HCT116 (cell line): Measurements from ENCODE around the gene RAP1A. TPM values are rescaled to one million over a fixed set of nuclear protein-coding genes. Genes with fewer than 3 reads are reported as not detected.

Source experiments
- ATAC-seq: fragments of 200-7000 bp; cut with Tn5 transposase; 2 replicates; pipeline ENCODE4 v1.9.1; 2020; ENCODE audit warnings: mild to moderate bottlenecking, moderate library complexity
- BruUV-seq: library from RNA; stranded (reverse); fragments of 400-500 nt; replicated peaks from 2 replicates; lab custom pipeline; 2021; lab: Mats Ljungman, UMichigan
- CTCF ChIA-PET: fragments of 300-600 bp; sonication (Branson Sonifier 250); formaldehyde crosslinking; loops from one replicate; lab custom pipeline; 2021; ENCODE audit warnings: antibody characterized with exemption; lab: Charles Lee
- POLR2A ChIA-PET: fragments of 300-600, 350-600 bp; sonication (Branson Sonifier 250); formaldehyde crosslinking; loops from one replicate; lab custom pipeline; 2021; ENCODE audit warnings: antibody characterized with exemption; lab: Charles Lee
- RAD21 ChIA-PET, 2 experiments: fragments of 300-600 bp; sonication (Branson Sonifier 250); formaldehyde crosslinking; loops; one replicate each; lab custom pipeline; 2023; ENCODE audit warnings: low total read pairs in 2 of 2; ENCODE audit not compliant: uncharacterized antibody in 2 of 2, unreplicated experiment in 2 of 2, low non-redundant PET in 1 of 2; lab: Charles Lee
- DNase-seq: peaks from one replicate; pipeline ENCODE4 v3.0.0-alpha.2; 2010; ENCODE audit warnings: low read depth, low spot score
- H2AFZ ChIP-seq: fragments of 200-600 bp; shearing (Covaris generic), sonication (generic); 2 replicates; pipeline ENCODE4 v1.6.1; 2017; ENCODE audit warnings: low read depth, mixed run types, mixed read lengths, antibody characterized with exemption, low read length; ENCODE audit not compliant: poor library complexity, severe bottlenecking
- H3K27ac ChIP-seq: 2 replicates; pipeline ENCODE4 v1.5.1; 2012; ENCODE audit warnings: low read depth, low read length
- H3K27me3 ChIP-seq: fragments of 200-600 bp; sonication (generic); 2 replicates; pipeline ENCODE4 v1.6.1; 2016; ENCODE audit warnings: mixed run types, low read length, mixed read lengths; ENCODE audit not compliant: insufficient read depth
- H3K36me3 ChIP-seq, 2 experiments: fragments of 200-500 bp in 1 of 2; fragments of 200-600 bp in 1 of 2; sonication (Bioruptor generic) in 1 of 2; sonication (generic) in 1 of 2; 2 replicates each; pipeline versions ENCODE4 v1.5.1 to v1.6.1; 2014 to 2016; ENCODE audit warnings: low read length in 2 of 2, inconsistent platforms in 1 of 2, mixed read lengths in 1 of 2, mixed run types in 1 of 2; ENCODE audit not compliant: insufficient read depth in 2 of 2, control insufficient read depth in 1 of 2
- H3K4me1 ChIP-seq, 2 experiments: fragments of 200-600 bp in 1 of 2; sonication (generic) in 1 of 2; 2 replicates each; pipeline versions ENCODE4 v1.5.1 to v1.6.1; 2012 to 2017; ENCODE audit warnings: low read length in 2 of 2, inconsistent platforms in 1 of 2, mild to moderate bottlenecking in 1 of 2, mixed read lengths in 1 of 2, mixed run types in 1 of 2, moderate library complexity in 1 of 2; ENCODE audit not compliant: insufficient read depth in 2 of 2, control insufficient read depth in 1 of 2
- H3K4me2 ChIP-seq: fragments of 200-600 bp; sonication (generic); 2 replicates; pipeline ENCODE4 v1.6.1; 2017; ENCODE audit warnings: mixed run types, low read length, mixed read lengths
- H3K4me3 ChIP-seq, 2 experiments: fragments of 200-600 bp in 1 of 2; sonication (generic) in 1 of 2; replicated peaks in 1 of 2; 2 replicates each; pipeline ENCODE4 v1.5.1; 2011 to 2016; ENCODE audit warnings: low read length in 2 of 2, control low read depth in 1 of 2, low read depth in 1 of 2, mild to moderate bottlenecking in 1 of 2, mixed read lengths in 1 of 2, mixed run types in 1 of 2
- H3K79me2 ChIP-seq: fragments of 200-600 bp; sonication (generic); 2 replicates; pipeline ENCODE4 v1.6.1; 2017; ENCODE audit warnings: mild to moderate bottlenecking, mixed run types, low read length, moderate library complexity, mixed read lengths; ENCODE audit not compliant: insufficient read depth
- H3K9ac ChIP-seq: fragments of 200-600 bp; sonication (generic); 2 replicates; pipeline ENCODE4 v1.6.1; 2016; ENCODE audit warnings: low read length, mixed read lengths
- H3K9me2 ChIP-seq: fragments of 200-600 bp; sonication (generic), shearing (Covaris generic); 2 replicates; pipeline ENCODE4 v1.6.1; 2017; ENCODE audit warnings: mixed run types, mild to moderate bottlenecking, moderate library complexity; ENCODE audit not compliant: insufficient read depth
- H3K9me3 ChIP-seq, 2 experiments: fragments of 200-500 bp in 1 of 2; fragments of 200-600 bp in 1 of 2; sonication (Bioruptor generic) in 1 of 2; sonication (generic) in 1 of 2; 2 replicates each; pipeline ENCODE4 v1.6.1; 2014 to 2017; ENCODE audit warnings: low read length in 2 of 2, mixed read lengths in 2 of 2, inconsistent platforms in 1 of 2, low read depth in 1 of 2, mild to moderate bottlenecking in 1 of 2, mixed run types in 1 of 2, moderate library complexity in 1 of 2; ENCODE audit not compliant: control insufficient read depth in 1 of 2, insufficient read depth in 1 of 2
- H4K20me1 ChIP-seq: fragments of 200-600 bp; sonication (generic), shearing (Covaris generic); 2 replicates; pipeline ENCODE4 v1.6.1; 2017; ENCODE audit warnings: mixed run types, mild to moderate bottlenecking, moderate library complexity; ENCODE audit not compliant: insufficient read depth
- CEBPB ChIP-seq: IDR thresholded peaks from 2 replicates; pipeline ENCODE4 v1.6.1; 2012; ENCODE audit warnings: low read depth
- ELF1 ChIP-seq: IDR thresholded peaks from 2 replicates; pipeline ENCODE4 v1.6.1; 2012; ENCODE audit warnings: low read depth, borderline replicate concordance
- EZH2 ChIP-seq: fragments of 200-600 bp; sonication (generic); IDR thresholded peaks from 2 replicates; pipeline ENCODE4 v1.6.1; 2017; ENCODE audit warnings: antibody characterized with exemption, mixed run types
- POLR2A ChIP-seq: IDR thresholded peaks from 2 replicates; pipeline ENCODE4 v1.7.0; 2011; ENCODE audit warnings: borderline replicate concordance; ENCODE audit not compliant: insufficient read depth, insufficient read length; ENCODE audit errors: extremely low read depth
- POLR2AphosphoS5 ChIP-seq: IDR thresholded peaks from 2 replicates; pipeline ENCODE4 v1.6.1; 2011; ENCODE audit warnings: mild to moderate bottlenecking, low read depth, low read length, moderate library complexity
- SIN3A ChIP-seq: IDR thresholded peaks from 2 replicates; pipeline ENCODE4 v1.6.1; 2012; ENCODE audit warnings: low read depth
- SRF ChIP-seq: IDR thresholded peaks from 2 replicates; pipeline ENCODE4 v1.6.1; 2012; ENCODE audit warnings: low read depth
- TCF7L2 ChIP-seq: IDR thresholded peaks from 2 replicates; pipeline ENCODE4 v1.7.0; 2011; ENCODE audit warnings: borderline replicate concordance, inconsistent platforms; ENCODE audit not compliant: insufficient read depth, insufficient read length; ENCODE audit errors: extremely low read depth
- YY1 ChIP-seq: IDR thresholded peaks from 2 replicates; pipeline ENCODE4 v1.6.1; 2011; ENCODE audit warnings: low read length, low read depth, moderate library complexity, mild to moderate bottlenecking; ENCODE audit not compliant: insufficient replicate concordance; ENCODE audit errors: extremely low read depth
- ZBTB33 ChIP-seq: IDR thresholded peaks from 2 replicates; pipeline ENCODE4 v1.6.1; 2011; ENCODE audit warnings: mild to moderate bottlenecking, low read length, moderate library complexity; ENCODE audit not compliant: insufficient replicate concordance; ENCODE audit errors: extremely low read depth
- ZFX ChIP-seq: fragments of 450-650 bp; IDR thresholded peaks from 2 replicates; pipeline ENCODE4 v1.6.1; 2017
- ZNF274 ChIP-seq: fragments of 200-500 bp; sonication (Bioruptor generic); IDR thresholded peaks from 2 replicates; pipeline ENCODE4 v1.6.1; 2014; ENCODE audit warnings: mild to moderate bottlenecking, low read depth, low read length, inconsistent platforms
- intact Hi-C: fragments of 100-400 bp; cut with micrococcal nuclease; formaldehyde crosslinking; loops from 2 replicates; pipeline ENCODE4 v1.10.0; 2022
- total RNA-seq: library from RNA; stranded (reverse); gene quantifications from one replicate; pipeline ENCODE4 v1.2.1, GENCODE V29; 2021; ENCODE audit not compliant: unreplicated experiment
- TF ChIP-seq, protein P1 (sequence below): IDR thresholded peaks from 2 replicates; pipeline ENCODE4 v1.6.1; 2012

The RAP1A gene
- total RNA-seq, 1 experiment from 2014 or later: 46.2 TPM

DNA sequence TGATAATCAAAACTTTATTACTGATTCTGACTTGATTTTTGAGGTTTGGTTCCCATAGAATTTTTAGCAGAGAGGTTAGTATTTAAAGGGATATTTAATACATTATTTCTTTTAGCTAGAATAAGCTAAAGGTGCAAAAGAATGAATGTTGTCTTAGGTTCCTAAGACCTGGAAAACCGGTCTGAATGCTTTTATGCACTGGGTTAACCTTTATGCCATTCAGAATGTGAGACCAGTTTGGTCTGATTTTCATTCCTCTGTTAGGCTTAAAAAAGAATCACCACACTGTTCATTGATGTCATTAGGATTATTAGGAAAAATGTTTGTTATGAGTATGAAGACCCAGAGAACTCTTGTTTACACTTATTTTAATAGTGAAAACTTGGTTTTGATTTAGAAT, 30.1 kb downstream of the RAP1A start:
- Histone ChIP-seq H3K4me1 (no peaks in the 10 kb centered on the region), H3K9ac (no peak overlapping the region), H4K20me1 (no peaks in the 10 kb centered on the region; the same call in 1 of the 2 replicates), H3K27me3 (no peaks in the 10 kb centered on the region), H3K36me3 (no peaks in the 10 kb centered on the region), H3K4me3 (no peak overlapping the region), H3K79me2 (peaks cover 55% of the 10 kb centered on the region), H3K27ac (no peak overlapping the region), H3K4me2 (no peak overlapping the region), H3K9me3 (no peaks in the 10 kb centered on the region), H2AFZ (no peak overlapping the region), H3K9me2 (no peaks in the 10 kb centered on the region)
- DNase-seq: no peak
- ATAC-seq: no peak
- no peak for TF ChIP-seq ELF1
- no peak for TF ChIP-seq ZBTB33
- no peak for TF ChIP-seq SIN3A
- no peak for TF ChIP-seq ZFX
- no peak for TF ChIP-seq CEBPB
- ChIA-PET POLR2A (no interaction called here), CTCF (interaction anchor here (1.6 kb wide), 1 partner anchor 142 kb away, joined by 5 read pairs; no protein-coding TSS in a partner anchor), RAD21 (interaction anchor here in 1 of 2 experiments (1.2 kb wide), 1 partner anchor 142 kb away, joined by 5 read pairs; no protein-coding TSS in a partner anchor)
- BruUV-seq: no TSS peak
- intact Hi-C loops: loop anchor here (10.0 kb wide), 1 partner anchor 305 kb away; no protein-coding TSS in a partner anchor

- Histone ChIP-seq H3K27ac (no peak overlapping the region), H3K4me3 (no peak overlapping the region), H3K27me3 (no peaks in the 10 kb centered on the region), H4K20me1 (peaks cover 3% of the 10 kb centered on the region), H3K9me2 (no peaks in the 10 kb centered on the region), H2AFZ (no peak overlapping the region), H3K79me2 (peaks cover 43% of the 10 kb centered on the region), H3K9me3 (no peaks in the 10 kb centered on the region), H3K4me2 (no peak overlapping the region), H3K4me1 (no peaks in the 10 kb centered on the region), H3K9ac (no peak overlapping the region), H3K36me3 (no peaks in the 10 kb centered on the region)
- POLR2A ChIA-PET: no interaction called here
- BruUV-seq: no TSS peak
- ATAC-seq (no peak), DNase-seq (no peak)
- CTCF ChIA-PET: no interaction called here
- no peak for TF ChIP-seq POLR2A
- no peak for TF ChIP-seq ZNF274
- TF ChIP-seq, protein P1, sequence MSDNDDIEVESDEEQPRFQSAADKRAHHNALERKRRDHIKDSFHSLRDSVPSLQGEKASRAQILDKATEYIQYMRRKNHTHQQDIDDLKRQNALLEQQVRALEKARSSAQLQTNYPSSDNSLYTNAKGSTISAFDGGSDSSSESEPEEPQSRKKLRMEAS: no peak
- TF ChIP-seq SRF: no peak
- TF ChIP-seq YY1: no peak
- no peak for TF ChIP-seq POLR2AphosphoS5
- no peak for TF ChIP-seq EZH2
- no peak for TF ChIP-seq TCF7L2
- RAD21 ChIA-PET: no interaction called here
- intact Hi-C loops: loop anchor here (10.0 kb wide), 1 partner anchor 309 kb away; no protein-coding TSS in a partner anchor
These were observed 34.1 kb downstream of the RAP1A start for GRCh38 chr1:111653709-111654108.
